ENCODE measurements around the gene KDSR. TPM values are rescaled to one million over a fixed set of nuclear protein-coding genes. Genes with fewer than 3 reads are reported as not detected.

Gene KDSR
- total and polyA plus RNA-seq, 9 of the 15 experiments (the other 6 are each of a cell fraction or from before 2014, with no cell fraction given), result 4.0 to 24.7 (median 12.4) TPM

DNA sequence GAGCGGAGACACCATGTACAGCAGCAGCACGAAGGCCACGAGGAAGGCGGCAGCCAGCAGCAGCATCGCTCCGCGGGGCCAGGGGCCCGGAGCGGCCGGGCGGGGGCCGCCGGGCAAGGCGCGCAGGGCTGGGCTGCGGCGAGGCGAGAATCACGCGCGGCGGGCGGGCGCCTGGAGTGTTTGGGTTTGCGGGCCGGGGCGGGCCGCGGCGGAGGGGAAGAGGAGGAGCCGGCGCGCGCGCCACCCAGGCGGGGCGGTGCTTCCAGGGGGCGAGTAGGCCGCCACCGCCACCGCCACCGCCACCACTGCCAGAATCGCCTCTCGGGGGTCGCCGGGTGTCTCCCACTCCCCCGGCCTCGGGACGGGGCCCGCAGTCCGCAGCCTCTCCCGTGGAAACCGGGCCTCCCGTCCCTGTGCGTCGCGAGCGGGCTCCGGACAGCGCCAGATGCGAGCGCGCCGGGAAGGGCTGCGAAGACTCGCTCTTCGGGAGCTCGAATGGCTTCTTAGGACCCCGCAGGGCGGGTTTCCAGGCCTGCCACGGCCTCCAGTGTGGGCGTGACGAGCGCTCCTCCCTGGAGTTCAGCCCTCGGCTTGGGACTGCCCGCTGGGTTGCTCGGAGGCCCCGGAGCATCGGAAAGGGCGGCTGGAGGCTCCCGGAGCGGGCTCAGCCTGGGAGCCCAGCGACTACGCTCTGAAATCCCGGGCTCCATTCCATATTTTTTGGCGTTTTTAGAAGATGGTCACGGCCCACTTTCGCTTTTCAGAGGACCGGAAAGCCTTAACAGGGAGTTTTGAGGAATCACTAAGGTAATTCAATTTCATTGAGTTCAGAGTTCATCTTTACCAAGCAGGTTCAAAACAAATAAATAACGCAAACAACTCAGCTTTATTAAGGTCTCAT lies at the start of gene KDSR (continued):
- TF ChIP-seq TOE1 (IDR thresholded peaks at IDR 0.05; ENCODE audit: borderline replicate concordance), result peak; percentile 92
- no peak for TF ChIP-seq TOE1 (CRISPR knock-in tag; IDR thresholded peaks at IDR 0.05; ENCODE audit: borderline replicate concordance, low read depth)
- TF ChIP-seq ZNF609 (CRISPR knock-in tag; IDR thresholded peaks at IDR 0.05; ENCODE audit: borderline replicate concordance), result no peak
- TF ChIP-seq, protein P1, sequence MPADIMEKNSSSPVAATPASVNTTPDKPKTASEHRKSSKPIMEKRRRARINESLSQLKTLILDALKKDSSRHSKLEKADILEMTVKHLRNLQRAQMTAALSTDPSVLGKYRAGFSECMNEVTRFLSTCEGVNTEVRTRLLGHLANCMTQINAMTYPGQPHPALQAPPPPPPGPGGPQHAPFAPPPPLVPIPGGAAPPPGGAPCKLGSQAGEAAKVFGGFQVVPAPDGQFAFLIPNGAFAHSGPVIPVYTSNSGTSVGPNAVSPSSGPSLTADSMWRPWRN (IDR thresholded peaks at IDR 0.05; ENCODE audit: low read depth), result no peak
- TF ChIP-seq ZNF830 (CRISPR knock-in tag; IDR thresholded peaks at IDR 0.05), result no peak
- no peak for TF ChIP-seq ZMIZ1 (IDR thresholded peaks at IDR 0.05; ENCODE audit: low read depth in 2 of 2, low read length in 2 of 2)
- no peak for TF ChIP-seq SMAD3 (CRISPR knock-in tag; conservative IDR thresholded peaks at IDR 0.05)
- TF ChIP-seq, protein P2, sequence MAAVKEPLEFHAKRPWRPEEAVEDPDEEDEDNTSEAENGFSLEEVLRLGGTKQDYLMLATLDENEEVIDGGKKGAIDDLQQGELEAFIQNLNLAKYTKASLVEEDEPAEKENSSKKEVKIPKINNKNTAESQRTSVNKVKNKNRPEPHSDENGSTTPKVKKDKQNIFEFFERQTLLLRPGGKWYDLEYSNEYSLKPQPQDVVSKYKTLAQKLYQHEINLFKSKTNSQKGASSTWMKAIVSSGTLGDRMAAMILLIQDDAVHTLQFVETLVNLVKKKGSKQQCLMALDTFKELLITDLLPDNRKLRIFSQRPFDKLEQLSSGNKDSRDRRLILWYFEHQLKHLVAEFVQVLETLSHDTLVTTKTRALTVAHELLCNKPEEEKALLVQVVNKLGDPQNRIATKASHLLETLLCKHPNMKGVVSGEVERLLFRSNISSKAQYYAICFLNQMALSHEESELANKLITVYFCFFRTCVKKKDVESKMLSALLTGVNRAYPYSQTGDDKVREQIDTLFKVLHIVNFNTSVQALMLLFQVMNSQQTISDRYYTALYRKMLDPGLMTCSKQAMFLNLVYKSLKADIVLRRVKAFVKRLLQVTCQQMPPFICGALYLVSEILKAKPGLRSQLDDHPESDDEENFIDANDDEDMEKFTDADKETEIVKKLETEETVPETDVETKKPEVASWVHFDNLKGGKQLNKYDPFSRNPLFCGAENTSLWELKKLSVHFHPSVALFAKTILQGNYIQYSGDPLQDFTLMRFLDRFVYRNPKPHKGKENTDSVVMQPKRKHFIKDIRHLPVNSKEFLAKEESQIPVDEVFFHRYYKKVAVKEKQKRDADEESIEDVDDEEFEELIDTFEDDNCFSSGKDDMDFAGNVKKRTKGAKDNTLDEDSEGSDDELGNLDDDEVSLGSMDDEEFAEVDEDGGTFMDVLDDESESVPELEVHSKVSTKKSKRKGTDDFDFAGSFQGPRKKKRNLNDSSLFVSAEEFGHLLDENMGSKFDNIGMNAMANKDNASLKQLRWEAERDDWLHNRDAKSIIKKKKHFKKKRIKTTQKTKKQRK (IDR thresholded peaks at IDR 0.05; ENCODE audit: borderline replicate concordance, low read depth, low read length), result no peak
- TF ChIP-seq, protein P3, sequence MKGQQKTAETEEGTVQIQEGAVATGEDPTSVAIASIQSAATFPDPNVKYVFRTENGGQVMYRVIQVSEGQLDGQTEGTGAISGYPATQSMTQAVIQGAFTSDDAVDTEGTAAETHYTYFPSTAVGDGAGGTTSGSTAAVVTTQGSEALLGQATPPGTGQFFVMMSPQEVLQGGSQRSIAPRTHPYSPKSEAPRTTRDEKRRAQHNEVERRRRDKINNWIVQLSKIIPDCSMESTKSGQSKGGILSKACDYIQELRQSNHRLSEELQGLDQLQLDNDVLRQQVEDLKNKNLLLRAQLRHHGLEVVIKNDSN (CRISPR knock-in tag; IDR thresholded peaks at IDR 0.05), result 0 out of 2 replicates have a peak, but pooled peaks have one; percentile 18
